ES-I3 (cell line): ENCODE results near the gene ANTXRL.

Experiments
- H3K36me3 ChIP-seq: 2 replicates; pipeline ENCODE4 v1.6.1; 2013; ENCODE audit warnings: mild to moderate bottlenecking, low read length, control low read depth, moderate library complexity; ENCODE audit not compliant: insufficient read depth
- H3K4me1 ChIP-seq: 2 replicates; pipeline ENCODE4 v1.6.1; 2013; ENCODE audit warnings: mild to moderate bottlenecking, control low read depth, low read length; ENCODE audit not compliant: insufficient read depth
- H3K9ac ChIP-seq: 2 replicates; pipeline ENCODE4 v1.6.1; 2013; ENCODE audit warnings: low read depth, mild to moderate bottlenecking, low read length, moderate library complexity
- H3K9me3 ChIP-seq: 2 replicates; pipeline ENCODE4 v1.6.1; 2013; ENCODE audit warnings: mild to moderate bottlenecking, low read length, moderate library complexity; ENCODE audit not compliant: control insufficient read depth, insufficient read depth

The ANTXRL gene

GRCh38 chr10:46282842-46283574, 3.8 kb upstream of the ANTXRL start:
- Histone ChIP-seq H3K9me3 (no peaks in the 10 kb centered on the region), H3K9ac (peak overlapping the region; percentile 64; the same call in 1 of the 2 replicates), H3K36me3 (no peaks in the 10 kb centered on the region), H3K4me1 (peaks cover 9% of the 10 kb centered on the region; the same call in 1 of the 2 replicates)

- H3K36me3 ChIP-seq, result no peaks in the 10 kb centered on the region
- peak overlapping the region; percentile 67; the same call in 1 of the 2 replicates for H3K9ac ChIP-seq
- no peaks in the 10 kb centered on the region for H3K9me3 ChIP-seq
- peaks cover 15% of the 10 kb centered on the region; the same call in 1 of the 2 replicates for H3K4me1 ChIP-seq
These were observed 3.1 kb upstream of the ANTXRL start for GRCh38 chr10:46283580-46284285.

- Histone ChIP-seq H3K36me3 (no peaks in the 10 kb centered on the region), H3K4me1 (peaks cover 15% of the 10 kb centered on the region; the same call in 1 of the 2 replicates), H3K9me3 (no peaks in the 10 kb centered on the region), H3K9ac (peak overlapping the region; percentile 67)
These were observed 2.2 kb upstream of the ANTXRL start for GRCh38 chr10:46284286-46285229.

- no peaks in the 10 kb centered on the region for H3K36me3 ChIP-seq
These were observed 1.5 kb upstream of the ANTXRL start for GRCh38 chr10:46285300-46285699.

GRCh38 chr10:46285966-46286620, 704 bp upstream of the ANTXRL start:
- no peaks in the 10 kb centered on the region for H3K9me3 ChIP-seq
- peaks cover 15% of the 10 kb centered on the region; the same call in 1 of the 2 replicates for H3K4me1 ChIP-seq
- no peak overlapping the region for H3K9ac ChIP-seq
- H3K36me3 ChIP-seq, result no peaks in the 10 kb centered on the region

More at GRCh38 chr10:46285300-46285699, 1.5 kb upstream of the ANTXRL start:
- Histone ChIP-seq H3K9me3 (no peaks in the 10 kb centered on the region), H3K4me1 (peaks cover 15% of the 10 kb centered on the region; the same call in 1 of the 2 replicates), H3K9ac (peak overlapping the region; percentile 67; the same call in 1 of the 2 replicates)

GRCh38 chr10:46287846-46288477, 1.2 kb downstream of the ANTXRL start:
- Histone ChIP-seq H3K9me3 (no peaks in the 10 kb centered on the region), H3K4me1 (peaks cover 15% of the 10 kb centered on the region; the same call in 1 of the 2 replicates)

GRCh38 chr10:46288601-46289206, 1.9 kb downstream of the ANTXRL start:
- H3K4me1 ChIP-seq, result peaks cover 11% of the 10 kb centered on the region; the same call in 1 of the 2 replicates
- no peaks in the 10 kb centered on the region for H3K9me3 ChIP-seq
- no peak overlapping the region for H3K9ac ChIP-seq
- no peaks in the 10 kb centered on the region; the same call in 1 of the 2 replicates for H3K36me3 ChIP-seq

More at GRCh38 chr10:46287846-46288477, 1.2 kb downstream of the ANTXRL start:
- Histone ChIP-seq H3K9ac (no peak overlapping the region), H3K36me3 (no peaks in the 10 kb centered on the region)

- peaks cover 8% of the 10 kb centered on the region for H3K4me1 ChIP-seq
- H3K36me3 ChIP-seq, result no peaks in the 10 kb centered on the region; the same call in 1 of the 2 replicates
- no peaks in the 10 kb centered on the region for H3K9me3 ChIP-seq
- H3K9ac ChIP-seq, result no peak overlapping the region
These were observed 2.5 kb downstream of the ANTXRL start for GRCh38 chr10:46289209-46289810.

GRCh38 chr10:46290101-46290886, 3.5 kb downstream of the ANTXRL start:
- Histone ChIP-seq H3K36me3 (no peaks in the 10 kb centered on the region; the same call in 1 of the 2 replicates), H3K9ac (no peak overlapping the region), H3K9me3 (no peaks in the 10 kb centered on the region), H3K4me1 (peaks cover 8% of the 10 kb centered on the region)

GRCh38 chr10:46291817-46292572, 5.2 kb downstream of the ANTXRL start:
- Histone ChIP-seq H3K36me3 (no peaks in the 10 kb centered on the region; the same call in 1 of the 2 replicates), H3K9ac (no peak overlapping the region), H3K9me3 (no peaks in the 10 kb centered on the region), H3K4me1 (peaks cover 8% of the 10 kb centered on the region)

- peaks cover 8% of the 10 kb centered on the region for H3K4me1 ChIP-seq
- H3K36me3 ChIP-seq, result no peaks in the 10 kb centered on the region; the same call in 1 of the 2 replicates
- H3K9me3 ChIP-seq, result no peaks in the 10 kb centered on the region
- H3K9ac ChIP-seq, result no peak overlapping the region
These were observed 5.8 kb downstream of the ANTXRL start for GRCh38 chr10:46292573-46293023.
